Effector memory CD8-positive, alpha-beta T cell (primary cell): ENCODE measurements around the gene MYL6B.

Experiments
- ATAC-seq: fragments of 150-1000 bp; cut with Tn5 transposase; replicated peaks from 2 replicates; pipeline ENCODE4 v1.10.0; 2021; ENCODE audit warnings: mild to moderate bottlenecking, moderate library complexity
- DNase-seq, 3 experiments: peaks; one replicate each; pipeline ENCODE4 v3.0.0; 2021
- H3K27ac Mint-ChIP-seq, 2 donors: one replicate each; pipeline ENCODE4 v1.8.0; 2022; ENCODE audit warnings: mild to moderate bottlenecking in 2 of 2, mixed read lengths in 2 of 2, moderate library complexity in 2 of 2
- H3K27me3 Mint-ChIP-seq, 2 donors: one replicate each; pipeline ENCODE4 v1.8.0; 2022; ENCODE audit warnings: mixed read lengths in 2 of 2
- H3K36me3 Mint-ChIP-seq: one replicate; pipeline ENCODE4 v1.8.0; 2022; ENCODE audit warnings: mild to moderate bottlenecking, moderate library complexity, mixed read lengths; ENCODE audit not compliant: insufficient read depth
- H3K4me1 Mint-ChIP-seq, 2 donors: one replicate each; pipeline ENCODE4 v1.8.0; 2022; ENCODE audit warnings: low read depth in 2 of 2, mixed read lengths in 2 of 2
- H3K4me3 Mint-ChIP-seq, 2 donors: one replicate each; pipeline ENCODE4 v1.8.0; 2022; ENCODE audit warnings: mild to moderate bottlenecking in 2 of 2, mixed read lengths in 2 of 2, moderate library complexity in 2 of 2
- H3K9me3 Mint-ChIP-seq, 2 donors: one replicate each; pipeline ENCODE4 v1.8.0; 2022; ENCODE audit warnings: mixed read lengths in 2 of 2

The MYL6B gene

GRCh38 chr12:56205445-56205844 lies 53.1 kb downstream of the MYL6B start:
- H3K9me3 Mint-ChIP-seq: no peaks in the 10 kb centered on the region
- H3K36me3 Mint-ChIP-seq: peaks cover 50% of the 10 kb centered on the region
- no peak overlapping the region for H3K4me3 Mint-ChIP-seq
- no peaks in the 10 kb centered on the region for H3K27me3 Mint-ChIP-seq
- DNase-seq (no peak), ATAC-seq (peak; percentile 26)
- H3K27ac Mint-ChIP-seq: no peak overlapping the region
- H3K4me1 Mint-ChIP-seq: no peaks in the 10 kb centered on the region

- DNase-seq (peak in 2 of 3 experiments; percentile 14 to 20), ATAC-seq (peak; percentile 53)
- Mint-ChIP-seq H3K4me3 (no peak overlapping the region), H3K27ac (peak overlapping the region in 1 of 2 donors; percentile 1), H3K27me3 (no peaks in the 10 kb centered on the region), H3K4me1 (no peaks in the 10 kb centered on the region), H3K36me3 (peaks cover 62% of the 10 kb centered on the region), H3K9me3 (no peaks in the 10 kb centered on the region)
These were observed 54.2 kb downstream of the MYL6B start for GRCh38 chr12:56206452-56207166.
